Mesodermal cell (in vitro differentiated cells): Measurements from ENCODE around the gene ST8SIA4.

Source experiments
- H3K27ac ChIP-seq: 2 replicates; pipeline ENCODE4 v1.7.0; 2013; ENCODE audit warnings: mild to moderate bottlenecking, low read depth, low read length, moderate library complexity; ENCODE audit not compliant: severe bottlenecking
- H3K36me3 ChIP-seq: 2 replicates; pipeline ENCODE4 v1.7.1; 2013; ENCODE audit warnings: mild to moderate bottlenecking, low read length, moderate library complexity; ENCODE audit not compliant: control insufficient read depth, insufficient read depth
- H3K4me1 ChIP-seq: one replicate; pipeline ENCODE4 v1.7.1; 2013; ENCODE audit warnings: mild to moderate bottlenecking, low read length; ENCODE audit not compliant: insufficient read depth, control insufficient read depth, poor library complexity, severe bottlenecking
- H3K4me3 ChIP-seq: 2 replicates; pipeline ENCODE4 v1.7.0; 2013; ENCODE audit warnings: low read length, control low read depth, mild to moderate bottlenecking; ENCODE audit not compliant: insufficient read depth, poor library complexity, severe bottlenecking; ENCODE audit errors: extremely low read depth
- H3K9me3 ChIP-seq: 2 replicates; pipeline ENCODE4 v1.7.1; 2013; ENCODE audit warnings: mild to moderate bottlenecking, low read length, moderate library complexity; ENCODE audit not compliant: control insufficient read depth
- WGBS, 2 experiments: methylation state at CpG; one replicate each; pipeline ENCODE4 v1.1.5; 2013; ENCODE audit warnings: missing lambda C conversion rate in 2 of 2; ENCODE audit not compliant: insufficient coverage in 2 of 2; 5-methylcytosine and 5-hydroxymethylcytosine counted together

ST8SIA4 gene

GRCh38 chr5:100852051-100852450 lies 51.0 kb downstream of the ST8SIA4 start:
- Histone ChIP-seq H3K36me3 (no peaks in the 10 kb centered on the region), H3K9me3 (no peaks in the 10 kb centered on the region), H3K27ac (no peak overlapping the region), H3K4me3 (no peak overlapping the region), H3K4me1 (no peaks in the 10 kb centered on the region)
- 97 to 100% methylated on average over 6 to 7 of the region's 8 CpGs for WGBS, 2 experiments

- H3K4me1 ChIP-seq = peaks cover 3% of the 10 kb centered on the region
- no peak overlapping the region for H3K4me3 ChIP-seq
- H3K27ac ChIP-seq = no peak overlapping the region
- WGBS, 2 experiments = 80% methylated on average over 1 of the region's 4 CpGs; no CpG with 5 or more reads in 1 of the 2 experiments
- no peaks in the 10 kb centered on the region for H3K9me3 ChIP-seq
- H3K36me3 ChIP-seq = no peaks in the 10 kb centered on the region
Observed at GRCh38 chr5:100846772-100847171, 56.3 kb downstream of the ST8SIA4 start.

DNA sequence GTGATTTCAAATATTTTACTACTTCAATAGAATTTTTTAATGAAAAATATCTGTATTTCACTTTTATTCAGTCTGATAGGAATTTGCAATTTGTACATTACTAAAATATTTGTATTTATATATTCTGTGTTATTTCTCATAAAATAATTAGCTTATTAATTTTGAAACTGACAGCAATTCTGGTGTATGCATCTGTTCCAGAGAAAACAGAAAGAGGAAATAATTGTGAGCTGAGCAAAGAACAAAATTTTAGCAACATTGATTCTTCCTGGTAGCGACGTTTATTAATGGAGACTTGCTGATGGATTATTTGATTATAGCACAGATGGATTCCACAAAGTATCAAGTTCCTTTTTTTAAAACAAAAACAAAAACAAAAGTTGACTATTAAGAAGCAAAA lies 61.0 kb downstream of the ST8SIA4 start:
- H3K4me3 ChIP-seq = no peak overlapping the region
- H3K4me1 ChIP-seq = peaks cover 19% of the 10 kb centered on the region
- H3K36me3 ChIP-seq = no peaks in the 10 kb centered on the region
- no CpG with 5 or more reads among the region's 2 CpGs for WGBS, 2 experiments
- H3K9me3 ChIP-seq = no peaks in the 10 kb centered on the region
- no peak overlapping the region for H3K27ac ChIP-seq

DNA sequence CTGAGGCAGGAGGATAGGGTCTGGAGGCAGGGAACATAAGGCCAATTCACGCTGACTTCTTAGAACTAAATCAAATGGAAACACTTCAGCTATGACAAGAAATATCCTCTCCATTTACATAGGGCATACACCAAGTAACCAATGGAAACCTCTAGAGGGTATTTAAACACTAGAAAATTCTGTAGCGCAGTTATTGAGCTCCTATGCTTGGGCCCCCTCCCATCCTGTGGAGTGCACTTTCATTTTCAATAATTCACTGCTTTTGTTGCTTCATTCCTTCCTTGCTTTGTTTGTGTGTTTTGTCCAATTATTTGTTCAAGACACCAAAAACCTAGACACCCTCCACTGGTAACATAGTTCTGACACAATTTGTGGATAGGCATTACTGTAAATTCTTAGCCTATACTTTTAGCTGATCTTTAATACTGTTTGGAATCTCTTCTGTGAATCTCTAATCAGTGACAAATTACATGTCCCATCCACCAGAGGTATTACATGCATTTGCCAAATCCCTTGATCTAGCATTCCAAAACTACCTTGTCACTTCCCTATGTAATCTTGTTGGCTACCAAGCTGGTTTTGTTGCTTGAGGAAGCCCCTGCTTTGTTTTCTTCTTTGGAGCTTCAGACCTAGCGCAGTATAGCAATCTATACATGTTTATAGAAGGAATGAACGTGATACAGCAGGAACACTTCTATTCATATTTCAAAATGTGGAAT lies 61.6 kb downstream of the ST8SIA4 start:
- no peaks in the 10 kb centered on the region for H3K36me3 ChIP-seq
- H3K9me3 ChIP-seq = no peaks in the 10 kb centered on the region
- peak overlapping the region; percentile 62 for H3K27ac ChIP-seq
- H3K4me3 ChIP-seq = no peak overlapping the region
- H3K4me1 ChIP-seq = peaks cover 19% of the 10 kb centered on the region
- WGBS, 2 experiments = 100% methylated on average over 1 of the region's 4 CpGs; no CpG with 5 or more reads in 1 of the 2 experiments

DNA sequence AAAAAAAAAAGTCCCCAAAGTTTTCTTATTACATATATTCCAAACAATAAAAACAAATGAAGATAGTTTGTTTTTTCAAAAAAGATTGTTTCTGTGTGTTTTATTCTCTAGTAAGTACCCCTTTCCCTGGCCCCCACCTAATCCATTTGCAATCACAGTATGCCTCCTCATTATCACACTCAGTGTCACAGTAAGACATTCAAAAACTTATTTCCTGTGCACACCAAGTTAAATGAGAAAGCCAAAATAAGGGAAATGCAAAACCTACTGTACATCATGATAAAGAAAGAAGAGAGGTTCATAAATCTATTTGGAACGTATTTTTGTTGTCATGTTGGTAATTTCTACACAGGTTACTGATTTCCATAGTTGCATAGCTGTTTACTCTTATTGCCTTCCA lies 62.3 kb downstream of the ST8SIA4 start:
- Histone ChIP-seq H3K4me1 (peaks cover 19% of the 10 kb centered on the region), H3K36me3 (no peaks in the 10 kb centered on the region), H3K9me3 (no peaks in the 10 kb centered on the region), H3K4me3 (no peak overlapping the region), H3K27ac (peak overlapping the region; percentile 30)
- WGBS, 2 experiments = 67 to 100% methylated on average over 1 of the region's 1 CpG

DNA sequence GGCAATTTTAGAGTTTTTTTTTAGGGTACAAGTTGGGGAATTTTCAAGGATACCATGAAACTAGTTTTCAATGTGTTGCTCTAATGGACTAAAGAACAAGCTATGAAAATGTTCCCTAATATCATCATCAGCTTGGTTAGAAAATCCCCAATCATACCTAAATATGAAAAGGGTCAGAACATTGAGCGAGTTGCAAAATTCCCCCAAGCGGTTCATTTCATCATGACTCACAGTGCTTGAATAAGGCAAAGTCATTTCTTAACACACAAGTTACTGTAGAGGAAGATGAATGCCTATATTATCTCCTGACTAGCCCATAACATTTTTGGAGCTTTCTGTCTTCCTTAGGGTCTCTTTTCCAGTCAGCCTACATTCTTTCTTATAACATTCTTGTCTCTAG lies 62.7 kb downstream of the ST8SIA4 start:
- Histone ChIP-seq H3K36me3 (no peaks in the 10 kb centered on the region), H3K4me3 (no peak overlapping the region), H3K4me1 (peaks cover 19% of the 10 kb centered on the region), H3K27ac (no peak overlapping the region), H3K9me3 (no peaks in the 10 kb centered on the region)
- WGBS, 2 experiments = no CpG with 5 or more reads among the region's 2 CpGs

DNA sequence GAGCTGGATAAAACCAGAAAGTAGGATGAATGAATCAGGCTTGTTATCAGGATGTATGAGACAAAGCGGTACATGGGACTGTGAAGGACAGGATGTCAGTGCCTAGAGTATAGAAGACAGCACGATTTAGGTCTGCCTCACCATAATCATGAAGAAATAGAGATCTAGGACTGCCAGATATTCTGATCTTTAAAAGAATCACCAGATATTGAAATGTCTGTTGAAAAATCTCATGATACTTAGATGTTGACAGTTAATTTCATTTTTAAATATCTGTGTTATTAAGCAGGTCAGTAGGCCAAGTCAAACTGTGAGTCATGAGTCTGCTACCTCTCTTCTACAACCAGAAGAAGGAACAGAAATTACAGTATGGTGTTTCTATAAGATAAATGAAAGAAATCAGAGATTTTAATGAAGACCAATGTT lies 65.0 kb downstream of the ST8SIA4 start:
- H3K4me3 ChIP-seq = no peak overlapping the region
- WGBS, 2 experiments = 86 to 100% methylated on average over 1 to 2 of the region's 2 CpGs
- H3K36me3 ChIP-seq = no peaks in the 10 kb centered on the region

GRCh38 chr5:100834519-100834918 lies 68.6 kb downstream of the ST8SIA4 start:
- Histone ChIP-seq H3K4me1 (no peaks in the 10 kb centered on the region), H3K27ac (no peak overlapping the region), H3K9me3 (no peaks in the 10 kb centered on the region), H3K4me3 (no peak overlapping the region), H3K36me3 (no peaks in the 10 kb centered on the region)
- 86 to 100% methylated on average over 1 of the region's 2 CpGs for WGBS, 2 experiments

More for the DNA sequence above, 65.0 kb downstream of the ST8SIA4 start:
- Histone ChIP-seq H3K27ac (no peak overlapping the region), H3K9me3 (no peaks in the 10 kb centered on the region), H3K4me1 (peaks cover 19% of the 10 kb centered on the region)

GRCh38 chr5:100832252-100833230 lies 70.5 kb downstream of the ST8SIA4 start:
- no peak overlapping the region for H3K4me3 ChIP-seq
- H3K27ac ChIP-seq = no peak overlapping the region
- WGBS, 2 experiments = 88 to 97% methylated on average over 2 to 3 of the region's 6 CpGs
- H3K9me3 ChIP-seq = no peaks in the 10 kb centered on the region
- H3K36me3 ChIP-seq = no peaks in the 10 kb centered on the region
- peaks cover 11% of the 10 kb centered on the region for H3K4me1 ChIP-seq

GRCh38 chr5:100828898-100829356 lies 74.2 kb downstream of the ST8SIA4 start:
- H3K4me3 ChIP-seq = no peak overlapping the region
- no peaks in the 10 kb centered on the region for H3K9me3 ChIP-seq
- H3K4me1 ChIP-seq = peaks cover 15% of the 10 kb centered on the region
- 83 to 98% methylated on average over 4 to 8 of the region's 9 CpGs for WGBS, 2 experiments
- no peak overlapping the region for H3K27ac ChIP-seq
- no peaks in the 10 kb centered on the region for H3K36me3 ChIP-seq
